Activated effector memory CD4-positive, alpha-beta T cell treated with anti-CD3 and anti-CD28 coated beads, Interleukin-2, amount 50 U/mL, for 16 hours (primary cell): ENCODE results near the gene KAT2B.
A peak's percentile ranks its signal among the peaks of the same experiment; 100 is the strongest.
"Not testable (repeated sequence)": the region's sequence is repeated elsewhere in the genome, so short reads cannot be mapped to it uniquely, and the experiment has no call there.

Source experiments
- DNase-seq: peaks from one replicate; pipeline ENCODE4 v3.0.0-alpha.2; 2020

Gene KAT2B

DNA sequence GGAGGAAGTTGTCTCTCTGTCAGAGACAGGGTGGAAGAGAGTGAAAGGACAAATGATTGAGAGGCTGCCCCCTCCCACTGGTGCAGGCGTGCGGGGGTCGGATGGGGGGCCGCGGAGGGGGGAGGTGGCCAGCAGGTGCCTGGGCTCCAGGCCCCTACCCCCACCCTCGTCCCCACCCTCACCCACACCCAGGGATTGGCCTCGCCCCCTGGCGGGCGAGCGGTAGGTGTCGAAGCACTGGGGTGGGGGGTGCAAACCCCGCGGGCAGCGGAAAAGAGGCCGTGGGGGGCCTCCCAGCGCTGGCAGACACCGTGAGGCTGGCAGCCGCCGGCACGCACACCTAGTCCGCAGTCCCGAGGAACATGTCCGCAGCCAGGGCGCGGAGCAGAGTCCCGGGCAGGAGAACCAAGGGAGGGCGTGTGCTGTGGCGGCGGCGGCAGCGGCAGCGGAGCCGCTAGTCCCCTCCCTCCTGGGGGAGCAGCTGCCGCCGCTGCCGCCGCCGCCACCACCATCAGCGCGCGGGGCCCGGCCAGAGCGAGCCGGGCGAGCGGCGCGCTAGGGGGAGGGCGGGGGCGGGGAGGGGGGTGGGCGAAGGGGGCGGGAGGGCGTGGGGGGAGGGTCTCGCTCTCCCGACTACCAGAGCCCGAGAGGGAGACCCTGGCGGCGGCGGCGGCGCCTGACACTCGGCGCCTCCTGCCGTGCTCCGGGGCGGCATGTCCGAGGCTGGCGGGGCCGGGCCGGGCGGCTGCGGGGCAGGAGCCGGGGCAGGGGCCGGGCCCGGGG lies at the start of gene KAT2B:
Gene KAT2B, plus strand, starts transcription at position 682 of the 783 bp plus-strand sequence. Its CDS starts 32 bp downstream, at position 714.
- DNase-seq, result peak; percentile 94

GRCh38 chr3:19994796-19995195 lies 45.5 kb upstream of the KAT2B start:
- DNase-seq, result no peak

GRCh38 chr3:19997502-19997901 lies 42.7 kb upstream of the KAT2B start:
- DNase-seq, result no peak

DNA sequence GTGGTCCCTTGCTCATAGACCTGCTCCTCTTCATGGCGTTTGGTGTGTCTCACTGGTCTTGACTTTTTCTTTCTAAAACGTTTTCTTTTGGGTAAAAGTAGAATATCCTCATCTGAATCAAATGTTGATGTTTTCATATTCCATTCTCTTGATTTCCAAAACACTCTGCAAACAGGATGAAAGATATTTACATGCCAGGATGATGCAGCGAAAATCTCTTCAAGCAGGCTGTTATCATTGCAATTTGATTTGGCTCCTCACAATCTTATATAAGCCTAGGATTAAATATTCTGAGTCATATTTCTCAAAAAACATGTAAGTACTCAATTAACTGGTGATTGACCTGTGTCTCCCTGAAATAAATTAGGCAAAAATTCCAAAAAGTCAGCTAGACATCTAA lies 38.3 kb upstream of the KAT2B start:
- no peak for DNase-seq

DNA sequence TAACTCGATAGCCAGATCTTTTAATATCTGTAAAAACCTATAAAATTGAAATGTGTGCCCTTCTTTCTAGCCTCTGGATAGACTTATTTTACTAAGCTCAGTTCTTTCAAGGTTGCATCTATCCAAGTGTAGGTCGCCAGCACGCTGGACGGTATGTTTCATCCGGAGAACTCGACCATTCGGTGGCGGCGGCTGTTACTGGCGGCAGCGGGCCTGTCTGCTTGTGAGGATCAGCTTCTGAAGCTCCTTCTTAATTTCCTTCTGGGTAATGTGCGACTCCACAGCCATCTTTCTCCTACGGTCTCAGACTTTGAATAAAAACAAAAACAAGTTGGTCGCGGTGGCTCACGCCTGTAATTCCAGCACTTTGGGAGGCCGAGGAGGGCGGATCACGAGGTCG lies 32.3 kb upstream of the KAT2B start:
- DNase-seq, result no peak

- DNase-seq, result no peak
These were observed 31.6 kb upstream of the KAT2B start for GRCh38 chr3:20008646-20009045.

GRCh38 chr3:20012164-20012563 lies 28.1 kb upstream of the KAT2B start, which contains the start of gene PP2D1:
Gene PP2D1 (minus strand): TSS chr3:20012264. CDS start chr3:20012072, 192 bp downstream.
- DNase-seq, result no peak

DNA sequence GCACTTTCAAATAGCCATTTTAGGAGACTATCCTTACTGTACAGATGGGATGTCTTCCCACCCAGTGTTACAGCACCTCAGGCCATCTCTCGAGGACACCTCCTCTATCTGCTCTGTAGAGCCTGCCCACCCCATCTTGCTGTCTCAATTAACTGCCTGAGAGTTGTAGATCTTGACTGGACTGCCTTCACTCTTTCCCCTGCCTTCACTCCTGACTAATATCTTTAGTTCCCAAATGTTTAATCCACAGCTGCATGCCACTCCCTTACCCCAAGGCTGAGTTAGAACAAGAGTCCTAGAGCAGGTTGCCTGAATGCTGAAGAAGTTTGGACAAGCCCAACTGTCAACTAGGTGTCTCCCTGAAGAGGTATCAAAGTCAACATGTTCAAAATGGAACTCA lies 26.9 kb upstream of the KAT2B start:
- no peak for DNase-seq

DNA sequence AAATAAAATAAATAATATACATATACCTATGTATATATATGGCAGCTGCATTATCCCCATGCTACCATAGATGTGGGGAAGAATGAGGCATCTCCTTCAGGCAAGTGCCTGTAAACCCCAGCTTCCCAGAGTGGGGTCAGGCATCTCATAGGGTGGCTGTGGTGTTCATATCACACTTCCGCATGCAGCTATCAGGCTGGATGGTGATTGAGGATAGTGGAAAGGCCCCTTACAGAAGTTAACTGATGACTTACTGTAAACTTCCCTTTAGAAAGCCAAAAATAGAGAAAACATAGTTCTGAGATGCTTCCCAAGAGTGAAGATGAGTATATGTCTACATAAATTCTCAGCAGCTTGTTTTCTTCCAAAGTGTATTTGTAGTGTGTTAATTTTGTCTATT lies 24.7 kb upstream of the KAT2B start:
- no peak for DNase-seq

GRCh38 chr3:20016076-20016475 lies 24.2 kb upstream of the KAT2B start:
- not testable (repeated sequence) for DNase-seq

GRCh38 chr3:20022954-20023622 lies 17.2 kb upstream of the KAT2B start:
- DNase-seq, result no peak

DNA sequence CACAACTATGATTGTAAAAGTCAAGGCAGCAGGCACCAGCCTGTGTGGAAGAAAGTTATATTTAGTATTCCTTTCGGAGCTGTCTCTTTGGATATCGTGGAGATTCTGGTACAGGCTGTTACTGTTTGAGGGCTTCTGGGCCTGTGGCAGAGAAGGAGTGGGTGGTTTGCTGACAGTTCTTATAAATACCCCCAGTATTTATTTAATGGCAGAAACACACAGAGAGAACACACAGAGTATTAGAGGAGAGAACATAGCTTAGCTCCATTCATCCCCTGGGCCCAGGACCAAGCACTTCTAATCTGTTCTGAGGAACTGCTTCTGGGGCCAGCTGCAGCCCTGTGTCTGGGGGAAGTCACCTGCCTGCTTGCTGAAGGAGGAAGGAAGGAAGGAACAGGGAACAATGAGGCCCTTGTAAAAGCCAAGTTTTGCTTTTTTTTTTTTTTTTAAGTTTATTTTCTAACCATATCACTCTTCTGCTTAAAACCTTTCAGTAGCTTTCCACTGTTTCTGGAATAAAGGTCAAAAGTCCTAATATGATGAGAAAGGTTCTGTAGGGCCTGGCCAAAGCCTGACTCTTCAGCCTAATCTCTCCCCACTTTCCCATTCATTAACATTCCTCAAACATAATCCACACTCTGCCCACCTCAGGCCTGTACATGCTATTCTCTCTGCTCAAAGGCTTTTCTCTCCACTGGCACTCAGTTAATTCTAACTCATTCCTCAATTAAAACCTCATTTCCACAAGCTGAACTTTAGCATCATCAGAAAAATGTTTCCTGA lies 16.4 kb upstream of the KAT2B start:
- no peak for DNase-seq

DNA sequence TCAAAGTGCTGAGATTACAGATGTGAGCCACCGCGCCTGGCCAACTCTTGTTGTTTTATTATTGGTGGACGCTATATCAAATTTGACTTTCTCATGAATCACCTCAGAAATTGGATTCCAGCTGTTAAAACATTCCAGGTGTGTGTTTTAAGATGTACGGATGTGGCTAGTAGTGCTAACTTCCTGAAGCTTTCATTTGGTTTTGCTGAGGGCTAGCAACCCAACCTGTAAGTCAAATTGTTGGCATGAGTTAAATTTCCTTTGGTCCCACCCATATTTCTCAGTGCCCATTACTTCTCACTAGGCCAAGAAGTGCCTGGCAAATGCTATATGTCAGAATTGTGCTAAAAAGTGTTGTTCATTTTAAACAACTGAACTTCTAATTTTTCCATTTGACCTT lies 13.1 kb upstream of the KAT2B start:
- DNase-seq, result no peak

GRCh38 chr3:20028905-20029331 lies 11.3 kb upstream of the KAT2B start:
- no peak for DNase-seq

GRCh38 chr3:20031939-20032338 lies 8.3 kb upstream of the KAT2B start:
- DNase-seq, result not testable (repeated sequence)

GRCh38 chr3:20035019-20035418 lies 5.2 kb upstream of the KAT2B start:
- DNase-seq, result no peak

DNA sequence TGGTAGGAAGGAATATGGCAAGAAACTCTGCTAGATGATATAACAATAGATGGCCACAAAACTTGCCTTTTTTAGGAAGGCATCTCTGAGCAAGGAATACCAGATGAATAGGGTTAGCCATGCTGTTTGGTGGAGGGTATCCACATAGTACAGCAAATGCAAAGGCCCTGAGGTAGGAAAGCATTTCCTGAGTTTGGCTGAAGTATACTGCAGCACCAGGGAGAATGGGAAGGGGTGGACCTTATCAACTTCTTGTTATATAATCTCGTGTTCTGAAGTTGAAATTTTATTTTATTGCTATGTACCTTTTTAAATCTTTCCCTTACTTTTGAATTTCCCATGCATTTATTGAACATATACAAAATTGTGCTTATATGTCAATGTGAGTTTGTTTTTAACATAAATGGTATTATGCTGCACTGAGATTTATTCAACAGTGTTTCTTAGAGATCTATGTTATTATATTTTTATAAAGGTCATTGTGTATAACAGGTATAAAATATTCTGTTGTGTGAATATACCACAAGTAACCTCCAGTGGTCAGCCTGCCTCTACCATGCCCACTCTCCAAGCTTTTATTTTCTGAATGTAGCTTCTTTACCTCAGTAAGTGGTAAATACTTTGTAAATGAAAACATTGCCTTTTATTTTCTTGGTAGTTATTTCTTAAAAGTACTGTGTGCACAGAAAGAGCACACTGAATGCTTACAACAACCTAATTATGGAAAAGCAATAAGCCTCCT lies 2.8 kb upstream of the KAT2B start:
- DNase-seq, result no peak

DNA sequence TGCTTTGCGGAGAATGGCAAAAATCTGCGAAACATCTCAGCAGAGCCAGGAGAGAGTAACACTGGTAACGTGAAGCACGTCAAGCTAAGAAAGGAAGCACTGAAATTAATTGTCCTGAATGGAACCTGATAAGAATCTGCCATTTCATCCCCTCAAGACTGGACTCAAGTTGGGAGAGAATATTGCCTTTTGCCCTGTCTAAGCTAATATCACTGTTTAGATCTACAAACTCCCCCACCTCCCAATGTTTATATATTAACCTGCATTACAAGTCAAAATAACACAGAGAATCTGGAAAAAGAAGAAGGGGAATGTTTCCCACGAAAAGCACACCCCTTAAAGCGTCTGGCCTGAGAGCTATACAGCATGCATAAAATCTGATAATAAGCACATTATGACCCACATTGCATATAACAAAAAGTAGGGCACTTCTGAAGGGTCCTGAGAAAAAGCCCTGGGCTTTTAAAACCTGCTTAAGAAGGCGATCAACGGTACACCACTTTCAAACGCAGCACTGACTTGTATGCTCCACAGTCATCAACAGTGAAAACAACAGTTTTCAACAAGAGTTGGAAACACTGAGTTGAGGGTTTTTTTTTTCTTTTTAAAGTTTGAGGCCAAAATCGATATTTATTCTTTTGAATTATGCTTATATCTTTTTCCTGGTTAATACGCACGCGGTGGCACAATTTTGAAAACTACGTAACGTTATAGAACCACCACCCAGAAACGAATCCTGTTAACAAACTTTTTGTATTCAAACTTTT lies 1.4 kb upstream of the KAT2B start:
- DNase-seq, result no peak

DNA sequence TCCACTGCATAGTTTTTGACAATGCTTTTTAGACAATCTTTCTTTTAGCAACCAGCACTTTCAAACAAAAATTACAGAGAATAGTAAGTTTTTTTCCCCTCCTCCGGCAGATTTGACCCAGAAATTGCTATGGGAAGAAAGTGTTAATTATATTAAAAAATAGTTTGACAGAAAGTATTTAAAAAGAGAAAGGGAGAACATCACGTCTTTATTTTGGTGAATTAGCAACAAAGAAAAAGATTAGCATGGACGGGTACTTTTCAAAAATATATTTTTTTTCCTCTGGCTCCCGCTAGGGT lies 831 bp upstream of the KAT2B start:
- DNase-seq, result no peak

DNA sequence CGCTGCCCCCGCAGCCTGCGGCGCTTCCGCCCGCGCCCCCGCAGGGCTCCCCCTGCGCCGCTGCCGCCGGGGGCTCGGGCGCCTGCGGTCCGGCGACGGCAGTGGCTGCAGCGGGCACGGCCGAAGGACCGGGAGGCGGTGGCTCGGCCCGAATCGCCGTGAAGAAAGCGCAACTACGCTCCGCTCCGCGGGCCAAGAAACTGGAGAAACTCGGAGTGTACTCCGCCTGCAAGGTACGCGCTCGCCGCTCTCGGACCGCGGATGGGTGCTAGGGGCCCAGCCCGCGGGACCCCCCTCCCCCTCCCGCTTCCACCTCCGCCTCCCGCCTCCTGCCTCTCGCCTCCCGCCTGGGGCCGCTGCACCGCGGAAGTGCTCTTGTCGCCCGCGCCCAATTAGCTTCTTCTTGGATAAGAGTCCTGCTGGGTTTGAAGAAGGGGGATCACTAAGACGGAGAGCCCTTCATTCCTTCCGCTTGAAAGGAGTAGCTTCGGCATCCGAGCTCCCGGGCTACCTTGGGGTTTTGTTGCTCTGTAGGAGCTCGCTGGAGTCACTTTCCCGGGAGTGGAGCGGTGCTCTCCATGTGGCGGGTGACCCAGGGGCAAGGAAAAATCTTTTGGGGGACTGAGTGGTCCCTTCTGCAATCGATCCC lies 426 bp downstream of the KAT2B start:
- peak; percentile 89 for DNase-seq

DNA sequence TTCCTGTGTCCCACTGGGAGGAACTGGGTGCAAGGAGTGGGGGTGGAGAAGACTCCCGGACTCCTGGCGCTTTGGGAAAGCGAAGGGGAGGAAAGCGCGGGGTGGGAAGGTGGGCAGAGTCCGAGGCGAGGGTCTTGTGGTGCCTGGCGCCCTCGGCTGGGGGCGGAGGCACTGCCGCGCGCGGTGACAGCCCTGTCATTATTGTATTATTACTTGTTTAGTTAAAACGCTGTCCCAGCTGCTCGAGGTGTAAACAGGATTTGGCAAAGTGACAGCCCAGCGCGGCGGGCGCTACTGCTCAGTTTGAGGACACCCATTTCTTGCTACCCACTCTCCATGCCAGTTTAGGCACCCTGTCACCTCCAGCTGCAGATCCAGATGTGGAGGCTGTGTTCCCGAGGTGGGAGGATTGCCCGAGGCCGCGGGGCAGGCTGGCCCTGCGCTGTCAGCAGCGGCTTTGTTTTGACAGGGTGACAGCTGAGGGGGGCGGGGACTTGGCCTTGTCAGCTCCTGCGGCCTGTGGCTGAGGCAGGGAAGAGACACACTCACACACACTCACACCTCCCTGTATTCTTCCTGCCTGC lies 1.0 kb downstream of the KAT2B start:
- peak; percentile 92 for DNase-seq
